HG03571 (cell line): Measurements from ENCODE around the gene RAD51B.

ENCODE experiments used
- ATAC-seq: cut with Tn5 transposase; IDR thresholded peaks from one replicate; pipeline ENCODE4 v1.9.1; 2021; ENCODE audit not compliant: unreplicated experiment

Gene RAD51B

DNA sequence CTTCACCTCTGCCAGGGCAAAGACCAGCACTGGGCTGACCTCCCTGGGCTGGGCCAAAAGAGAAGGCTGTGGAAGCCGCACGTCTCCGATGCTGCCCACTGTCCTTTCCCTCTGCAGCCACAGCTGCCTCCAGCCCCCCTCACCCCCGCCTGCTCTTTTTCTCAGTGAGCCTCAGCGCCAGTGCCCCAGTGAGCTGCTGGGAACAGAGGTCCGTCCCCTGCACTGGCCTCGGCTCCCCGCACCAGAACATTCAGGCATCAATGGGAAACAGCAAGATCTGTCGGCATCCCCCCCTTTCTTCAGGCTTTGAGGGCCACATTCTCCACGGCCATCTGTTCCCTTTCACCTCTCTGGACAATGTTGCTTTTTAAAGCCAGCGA is 575.2 kb downstream of the RAD51B start:
- no peak for ATAC-seq

DNA sequence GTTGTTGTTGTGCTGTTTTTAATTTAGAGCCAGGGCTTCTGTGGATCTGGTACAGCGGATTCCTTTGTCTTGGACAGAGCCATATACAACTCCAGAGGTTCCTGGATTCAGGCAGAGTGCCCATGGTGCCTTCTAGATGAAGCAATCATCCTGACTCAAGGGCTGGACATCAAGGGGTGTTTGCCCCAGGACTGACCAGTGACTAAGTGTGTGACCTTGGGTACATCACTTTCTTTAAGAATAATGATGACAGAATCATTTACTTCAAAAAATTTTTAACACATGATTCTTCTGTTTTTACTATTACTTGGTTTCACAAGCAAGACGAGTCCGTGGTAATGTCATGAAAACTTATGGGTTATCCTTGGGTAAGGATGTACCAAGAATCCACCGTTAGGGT is 576.0 kb downstream of the RAD51B start:
- ATAC-seq: no peak

DNA sequence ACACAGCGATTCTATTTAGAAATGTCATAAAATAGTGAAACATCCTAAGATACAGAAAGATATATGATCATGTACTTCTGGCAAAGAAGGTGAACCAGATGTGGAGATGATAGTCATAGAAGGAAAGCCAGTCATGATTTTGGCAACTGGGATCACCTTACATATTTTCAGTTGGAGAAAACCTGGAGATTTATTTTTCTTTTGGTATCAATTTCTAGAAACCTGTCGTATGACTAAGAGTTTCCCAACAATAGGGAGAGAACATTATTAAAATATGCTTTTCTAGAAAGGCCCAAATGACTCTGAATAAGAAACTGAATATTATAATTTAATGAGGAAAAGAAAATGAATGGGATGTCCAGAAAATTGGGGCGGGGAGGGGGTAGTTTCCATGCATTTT is 576.9 kb downstream of the RAD51B start:
- no peak for ATAC-seq

DNA sequence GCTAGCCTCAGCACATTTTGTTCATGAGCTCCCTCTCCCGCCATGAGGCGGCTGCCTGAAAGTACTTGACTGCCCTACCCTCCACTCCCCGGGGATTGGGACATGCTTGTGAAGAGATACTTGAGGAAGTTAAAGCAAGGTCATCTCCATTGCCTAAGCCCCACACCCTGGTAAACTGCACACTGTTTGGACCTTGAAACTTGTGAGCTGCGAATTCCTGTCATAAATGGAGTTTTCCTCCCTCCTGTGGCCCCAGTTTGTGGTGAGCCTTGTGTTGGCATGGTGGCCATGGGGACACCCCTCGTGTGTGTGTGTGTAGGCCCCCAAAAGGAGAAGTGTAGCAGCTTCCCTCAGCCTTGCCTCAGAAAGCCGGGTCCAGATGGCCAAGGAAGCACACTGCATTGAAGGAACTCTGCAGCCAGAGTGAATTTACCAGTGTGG is 577.8 kb downstream of the RAD51B start:
- ATAC-seq: no peak

DNA sequence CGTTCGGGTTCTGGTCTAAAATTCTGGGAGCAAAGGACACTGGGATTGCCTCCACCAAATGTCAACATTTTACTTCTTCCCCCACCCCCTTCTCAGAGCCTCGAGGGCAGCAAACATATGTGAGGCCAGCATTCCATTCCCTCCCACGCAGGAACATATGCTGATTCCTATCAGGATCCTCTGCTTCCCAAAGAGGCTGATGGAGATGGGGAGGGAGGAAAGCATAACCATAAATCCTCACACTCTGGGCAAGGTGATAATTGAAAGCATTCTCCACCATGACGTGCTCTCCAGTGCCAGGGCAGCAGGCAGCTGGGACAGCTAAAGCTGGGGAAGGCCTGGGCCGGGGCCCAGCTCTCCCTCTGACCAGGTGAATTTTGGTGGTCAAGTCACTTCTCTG is 578.2 kb downstream of the RAD51B start:
- no peak for ATAC-seq

DNA sequence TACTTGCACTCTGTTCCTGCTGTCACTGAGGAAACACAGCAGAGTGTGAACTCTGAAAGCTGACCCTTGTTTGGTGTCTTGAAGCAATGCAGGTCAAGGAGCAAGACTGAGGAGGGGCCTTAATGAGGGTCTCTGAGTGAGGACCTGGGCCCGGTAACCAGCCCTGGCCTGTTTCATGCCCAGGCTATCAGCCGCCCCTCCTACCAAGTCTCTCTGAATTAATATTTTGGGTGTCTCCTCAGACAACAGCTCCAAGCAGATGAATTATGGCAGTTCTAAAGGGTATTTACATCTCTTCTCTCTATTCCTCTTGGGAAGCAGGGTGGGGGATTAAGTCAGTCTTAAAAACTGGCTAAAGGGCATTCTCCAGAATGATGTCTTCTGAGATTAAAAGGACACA is 578.8 kb downstream of the RAD51B start:
- no peak for ATAC-seq

DNA sequence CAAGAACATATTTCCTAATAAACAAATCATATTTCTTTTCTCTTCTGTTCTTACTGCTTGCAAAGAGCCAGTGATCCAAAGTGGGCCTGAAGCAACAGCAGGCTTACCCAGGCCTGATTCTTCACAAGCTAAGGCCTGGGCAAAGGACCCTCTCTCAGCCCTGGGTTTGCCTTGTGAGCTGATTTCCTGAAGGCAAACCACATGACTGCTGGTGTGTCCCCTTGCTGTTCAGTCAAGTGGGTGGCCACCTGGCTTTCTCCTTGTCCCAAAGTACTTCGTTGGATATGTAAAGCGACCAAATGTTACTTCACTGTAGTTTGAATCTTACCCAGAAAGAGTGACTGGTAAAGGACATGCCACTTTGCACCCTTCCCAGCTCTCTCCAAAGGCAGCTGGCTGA is 580.4 kb downstream of the RAD51B start:
- ATAC-seq: no peak

DNA sequence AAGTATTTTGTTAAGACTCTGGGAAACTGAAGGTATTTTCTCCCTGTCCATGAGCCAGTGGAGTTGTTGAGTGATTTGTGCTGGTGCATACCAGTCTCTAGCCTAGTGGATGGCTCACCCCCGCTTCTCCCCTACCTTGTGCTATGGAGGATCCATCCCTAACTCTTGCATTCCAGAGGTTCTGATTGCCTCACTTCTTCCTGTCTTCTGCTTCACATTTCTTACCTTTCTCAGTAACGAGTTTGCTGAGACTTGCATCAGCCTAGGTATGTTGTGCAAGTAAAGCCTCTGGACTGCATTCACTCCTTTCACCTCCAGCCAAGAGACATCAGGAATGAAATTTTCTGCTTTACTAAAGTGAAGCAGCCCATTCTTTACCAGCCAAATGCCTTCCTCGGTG is 581.7 kb downstream of the RAD51B start:
- no peak for ATAC-seq

DNA sequence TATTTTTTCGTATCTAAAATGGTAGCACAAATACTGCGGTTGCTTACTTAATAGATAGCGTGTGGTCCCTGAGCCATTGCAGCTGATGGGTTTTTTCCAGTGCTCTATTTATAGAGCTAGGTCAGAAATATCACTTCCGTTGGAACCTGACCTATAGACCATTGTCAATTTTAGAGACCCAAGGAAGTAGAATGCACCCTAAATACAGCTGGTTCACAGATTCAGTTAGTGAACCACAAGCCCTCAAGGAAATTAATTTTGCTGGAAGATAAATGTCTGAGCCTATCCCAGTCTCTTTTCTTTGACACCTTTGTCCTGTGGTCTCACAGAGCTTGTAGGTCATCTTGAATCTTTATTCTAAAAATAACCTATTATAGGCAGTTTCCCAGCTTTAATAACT is 582.3 kb downstream of the RAD51B start:
- peak; percentile 62 for ATAC-seq

DNA sequence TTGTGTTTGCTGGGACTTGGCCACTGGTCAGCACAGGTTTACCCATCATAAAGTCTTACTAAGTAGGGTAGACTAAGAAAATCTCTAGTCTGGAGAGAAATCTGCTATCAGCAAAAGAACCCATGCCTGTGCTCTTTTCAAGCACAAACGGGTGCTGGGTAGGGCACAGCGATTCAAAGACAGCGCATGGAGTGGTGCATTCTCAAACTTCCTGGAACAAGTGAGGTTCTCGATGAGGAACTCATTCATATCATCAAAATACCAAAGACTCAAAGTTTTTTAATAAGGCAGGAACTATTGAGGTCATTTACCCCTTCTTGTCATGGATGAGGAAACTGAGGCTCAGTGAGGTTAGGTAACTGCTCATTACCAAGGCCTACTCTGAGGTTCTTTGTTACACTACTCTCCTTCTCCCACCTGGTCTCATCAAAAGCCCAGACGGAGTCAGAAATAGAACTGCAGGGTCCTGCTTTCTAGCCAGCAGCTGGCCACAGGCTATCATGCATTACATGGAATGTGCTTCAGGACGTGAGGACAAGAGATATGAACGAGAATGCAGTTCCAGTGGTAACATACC is 583.0 kb downstream of the RAD51B start:
- ATAC-seq: no peak

DNA sequence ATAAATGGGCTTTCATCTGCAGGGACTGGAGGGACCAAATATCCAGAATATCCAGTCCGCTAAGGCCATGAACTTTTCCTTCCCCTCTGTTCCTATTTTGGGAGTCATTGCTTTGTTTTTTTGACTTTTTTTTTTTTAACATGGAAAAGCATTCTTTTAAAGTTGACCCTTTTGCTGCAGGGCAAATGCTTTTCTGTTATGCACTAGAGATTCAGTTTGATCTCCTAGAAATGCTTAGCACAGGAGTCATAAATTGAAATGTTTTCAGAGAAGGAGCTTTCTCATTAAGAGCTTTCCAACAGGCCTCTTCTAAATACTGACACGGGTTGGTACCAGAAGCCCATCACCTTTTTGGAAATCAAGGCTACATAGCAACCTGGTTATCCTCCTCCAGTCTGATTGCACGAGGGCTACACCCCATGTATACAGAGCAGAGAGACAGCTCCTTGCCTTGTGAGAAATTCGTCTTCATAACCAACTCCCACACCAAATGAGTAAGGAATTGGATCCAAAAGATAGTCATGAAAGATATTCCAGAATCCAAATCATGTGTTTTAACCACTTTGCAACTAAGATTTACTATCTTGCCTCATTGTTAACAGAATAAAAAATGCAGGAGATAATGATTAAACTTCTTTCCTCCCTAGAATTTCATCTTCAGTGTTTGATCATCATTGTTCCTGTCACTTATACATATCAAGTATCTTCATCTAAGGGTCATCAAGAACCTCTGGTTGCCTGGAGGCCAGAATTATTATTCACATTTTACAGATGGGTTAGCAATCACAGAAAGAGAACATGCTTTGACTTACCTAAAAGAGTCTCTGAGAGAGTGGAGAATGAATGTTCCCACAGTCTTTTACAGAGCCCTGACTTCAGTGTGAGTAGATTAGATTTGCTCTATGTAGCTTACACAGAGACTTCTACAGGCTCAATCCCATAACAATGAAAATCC is 583.9 kb downstream of the RAD51B start:
- no peak for ATAC-seq

DNA sequence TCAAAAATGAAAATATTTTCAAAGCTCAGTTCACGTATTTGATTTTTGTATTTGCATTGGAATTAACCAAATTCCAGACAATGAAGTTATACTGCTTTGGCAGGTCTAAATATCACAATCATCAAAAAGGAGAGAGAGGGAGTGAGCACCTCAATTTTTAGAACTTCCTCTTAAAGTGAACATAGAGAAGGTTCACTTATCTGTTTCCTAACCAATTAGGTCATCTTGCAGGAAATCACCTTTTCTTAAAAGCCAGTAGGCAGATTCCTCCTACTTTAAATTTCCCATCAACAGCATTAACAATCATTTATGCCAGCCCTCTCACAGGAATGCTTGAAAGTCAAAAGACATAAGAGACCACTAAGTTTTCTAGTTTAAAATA is 584.6 kb downstream of the RAD51B start:
- ATAC-seq: no peak

DNA sequence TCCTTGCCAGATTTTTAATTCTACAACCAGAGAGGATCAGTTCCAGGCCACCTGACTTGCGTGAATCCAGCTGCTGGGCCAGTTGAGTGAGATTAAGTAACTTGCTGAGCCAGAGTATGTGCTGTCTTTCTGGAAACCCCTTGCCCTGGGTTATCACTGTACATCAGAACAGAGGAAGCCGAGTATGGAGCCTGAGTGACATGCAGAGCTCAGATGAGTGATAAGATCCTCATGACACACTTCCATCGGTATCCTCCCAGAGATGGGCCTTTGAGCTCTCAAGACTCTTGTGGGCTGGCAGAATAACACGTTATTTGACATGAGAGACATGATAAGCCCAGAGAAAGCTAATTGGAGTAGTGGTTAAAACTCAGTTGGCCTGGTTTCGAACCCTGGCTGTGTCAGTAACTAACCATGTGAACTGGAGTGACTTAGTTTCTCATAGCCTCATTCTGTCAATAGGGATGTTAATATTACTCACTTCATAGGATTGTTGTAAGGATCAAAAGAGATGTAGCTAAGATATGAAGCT is 585.1 kb downstream of the RAD51B start:
- ATAC-seq: no peak

DNA sequence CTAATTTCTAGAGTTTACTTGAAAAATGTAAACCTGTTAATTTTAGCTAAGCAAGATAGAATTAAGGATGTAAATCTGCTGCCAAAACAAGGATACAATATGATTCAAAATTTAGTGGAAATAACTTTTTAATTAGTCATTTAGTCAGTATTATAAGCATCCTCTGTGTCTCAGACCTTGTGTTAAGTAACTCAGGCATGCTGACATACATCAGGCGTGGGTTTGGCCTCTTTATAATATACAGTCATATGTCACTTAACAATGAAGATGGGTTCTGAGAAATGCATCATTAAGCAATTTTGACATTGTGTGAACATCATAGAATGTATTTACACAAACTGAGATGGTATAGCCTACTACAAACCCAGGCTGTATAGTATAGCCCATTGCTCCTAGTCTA is 586.4 kb downstream of the RAD51B start:
- no peak for ATAC-seq

DNA sequence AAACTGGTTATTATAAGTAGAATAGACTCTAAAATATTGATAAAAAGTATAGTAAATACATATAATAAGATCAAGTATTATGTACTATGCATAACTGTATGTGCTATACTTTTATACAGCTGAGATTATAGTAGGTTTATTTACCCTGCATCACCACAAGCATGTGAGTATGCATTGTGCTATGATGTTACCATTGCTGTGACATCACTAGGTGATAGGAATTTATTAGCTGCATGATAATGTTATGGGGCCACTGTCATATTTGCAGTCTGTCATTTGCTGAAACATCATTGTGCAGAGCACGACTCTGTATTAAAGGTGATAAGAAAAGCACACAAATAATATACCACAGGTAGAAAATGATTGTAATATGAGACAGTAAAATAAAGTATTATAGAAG is 587.7 kb downstream of the RAD51B start:
- no peak for ATAC-seq

DNA sequence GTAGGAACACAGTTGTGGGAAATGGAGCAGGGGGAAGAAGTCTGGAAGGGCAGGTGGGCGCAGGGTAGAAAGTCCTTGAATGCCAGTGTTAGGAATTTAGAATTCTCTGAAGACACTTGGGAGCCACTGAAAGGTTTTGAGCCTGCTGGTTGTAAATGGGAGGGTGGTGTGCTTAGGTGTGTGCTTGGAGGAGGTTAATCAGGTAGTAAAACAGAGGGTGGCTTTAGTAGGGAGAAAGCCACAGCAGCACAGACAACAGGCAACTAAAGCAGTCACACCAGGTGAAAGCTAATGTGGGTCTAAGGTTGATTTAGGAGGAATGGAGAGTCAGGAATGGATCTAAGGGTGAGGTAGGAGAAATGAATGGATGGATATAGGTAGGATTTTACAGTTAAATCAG is 588.2 kb downstream of the RAD51B start:
- ATAC-seq: no peak

DNA sequence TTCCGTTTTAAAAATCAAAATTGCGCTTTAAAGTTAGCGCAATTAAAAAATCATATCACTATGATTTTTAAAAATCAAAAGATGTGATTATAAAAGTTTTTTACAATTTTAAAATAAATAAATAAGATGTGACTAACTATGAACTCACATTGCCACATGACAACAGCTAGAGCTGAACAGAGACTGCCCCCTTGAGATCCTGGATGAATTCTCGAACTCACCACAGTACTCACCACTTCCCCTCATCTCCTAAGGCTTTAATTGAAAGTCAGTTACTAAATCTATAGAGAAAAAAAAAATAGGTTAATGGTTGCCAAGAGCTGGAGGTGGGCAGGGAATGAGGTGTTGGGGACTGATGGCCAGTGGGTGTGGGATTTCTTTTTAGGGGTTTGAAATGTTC is 589.1 kb downstream of the RAD51B start:
- no peak for ATAC-seq

DNA sequence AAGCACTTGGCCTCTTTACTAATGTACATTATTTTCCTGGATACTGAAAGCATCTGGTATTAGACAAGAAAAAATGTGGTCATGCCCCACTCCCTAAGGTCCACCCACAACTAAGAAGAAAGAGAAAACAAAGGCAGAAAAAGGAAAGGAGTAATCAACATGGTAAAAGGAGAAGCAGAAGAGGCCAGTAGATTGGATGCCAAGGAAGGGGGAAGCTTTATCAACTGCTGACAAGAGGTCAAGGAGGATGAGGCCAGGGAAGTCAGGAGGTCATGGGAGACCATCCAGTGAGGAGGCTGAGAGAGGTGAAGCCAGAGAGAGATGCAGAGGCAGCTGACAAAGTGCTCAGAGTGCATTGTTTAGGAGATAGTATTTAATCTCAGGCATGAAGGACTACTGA is 589.8 kb downstream of the RAD51B start:
- ATAC-seq: no peak

DNA sequence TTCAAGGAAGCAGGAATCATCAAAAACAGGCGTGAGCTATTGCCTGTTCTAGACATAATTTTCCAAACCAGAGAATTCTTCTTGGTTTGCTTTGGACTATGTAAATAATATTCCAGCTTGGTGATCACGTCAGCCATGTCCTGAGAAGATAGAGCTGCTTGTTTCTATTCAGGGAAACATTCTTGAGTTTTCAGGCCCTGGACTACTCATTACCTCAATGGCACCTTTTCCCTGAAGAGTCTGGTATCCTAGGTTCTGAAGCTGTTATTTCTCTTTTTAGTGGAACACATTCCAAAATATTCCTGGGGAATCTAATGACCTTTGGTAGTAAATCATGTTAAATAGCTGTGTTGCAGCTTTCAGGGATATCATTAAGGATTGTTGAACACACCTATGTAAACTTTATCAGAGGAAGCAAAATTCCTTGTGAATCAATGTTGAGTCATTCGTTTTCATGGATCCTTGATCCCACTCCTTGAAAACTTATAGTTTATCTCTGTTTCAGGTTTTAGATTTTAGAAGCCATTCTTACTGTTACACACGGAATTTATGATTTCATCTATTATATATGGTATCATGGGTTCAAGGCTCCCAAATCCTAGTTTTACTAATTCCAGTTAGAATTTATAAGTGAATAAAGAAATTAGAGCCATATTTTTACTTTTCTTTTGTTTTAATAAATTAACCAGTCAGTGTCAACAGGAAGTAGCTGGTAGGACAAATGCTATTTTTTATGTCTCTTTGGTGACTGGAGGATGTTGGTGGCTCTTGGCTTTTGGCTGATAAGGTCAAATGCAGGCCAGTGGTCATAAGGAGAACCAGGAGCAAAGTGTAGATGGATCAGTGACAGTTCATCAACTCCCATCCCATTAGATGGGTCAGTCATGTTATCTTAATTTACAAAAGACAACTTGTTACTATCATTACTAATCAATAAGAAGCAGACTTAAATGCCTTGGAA is 593.2 kb downstream of the RAD51B start:
- no peak for ATAC-seq

DNA sequence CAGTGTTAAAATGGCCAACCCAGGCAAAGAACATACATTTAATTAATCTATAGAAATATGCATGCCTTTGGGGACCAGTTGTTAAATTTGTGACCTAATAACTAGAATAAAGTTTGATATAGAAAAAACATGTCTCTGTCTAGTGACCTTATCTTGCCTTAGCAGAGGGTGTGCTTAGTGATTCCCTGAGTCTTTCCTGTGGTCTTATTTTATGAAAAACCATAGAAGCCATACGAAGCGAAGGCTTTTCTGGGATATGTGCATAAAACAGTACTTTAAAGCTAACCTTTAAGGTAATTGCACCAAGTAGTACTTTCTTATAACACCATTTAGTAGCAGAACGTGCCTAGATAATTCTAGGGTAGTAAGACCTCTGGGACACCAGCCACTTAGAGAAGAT is 593.9 kb downstream of the RAD51B start:
- no peak for ATAC-seq

DNA sequence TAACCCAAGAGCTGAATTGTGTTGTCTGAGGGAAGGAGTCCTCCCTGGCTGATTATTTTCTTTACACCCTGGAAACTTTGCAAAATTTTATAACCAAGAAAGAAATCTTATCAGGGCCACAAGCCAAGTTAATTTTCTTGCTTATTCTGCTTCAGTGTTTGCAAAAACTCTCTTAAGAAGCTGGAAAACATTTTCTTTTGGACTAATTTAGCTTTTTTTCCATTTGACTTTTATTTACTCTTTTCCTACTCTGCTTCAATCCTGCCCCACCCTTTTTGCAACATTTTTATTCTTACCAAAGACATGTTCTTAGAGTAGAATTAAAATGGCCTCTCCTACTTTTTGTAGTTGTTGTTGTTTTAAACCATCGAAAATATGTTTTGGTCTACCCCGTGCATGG is 594.5 kb downstream of the RAD51B start:
- no peak for ATAC-seq
